H9 (cell line): ENCODE results near the gene STARD4. TPM values are rescaled to one million over a fixed set of nuclear protein-coding genes. Genes with fewer than 3 reads are reported as not detected.

Experiments used
- DNase-seq: peaks from one replicate; pipeline ENCODE4 v3.0.0-alpha.2; 2017
- H2AFZ ChIP-seq: one replicate; pipeline ENCODE4 v1.6.1; 2013; ENCODE audit warnings: mild to moderate bottlenecking, low read length, control low read depth, moderate library complexity
- H2AK5ac ChIP-seq: 2 replicates; pipeline ENCODE4 v1.6.1; 2013; ENCODE audit warnings: low read length, control low read depth, mixed read lengths; ENCODE audit not compliant: insufficient read length
- H2BK120ac ChIP-seq: one replicate; pipeline ENCODE4 v1.6.1; 2013; ENCODE audit warnings: low read depth, mild to moderate bottlenecking, low read length, control low read depth, inconsistent platforms; ENCODE audit not compliant: poor library complexity, severe bottlenecking
- H2BK12ac ChIP-seq: 2 replicates; pipeline ENCODE4 v1.6.1; 2013; ENCODE audit warnings: low read length, control low read depth, mixed read lengths, low read depth; ENCODE audit not compliant: insufficient read length
- H2BK15ac ChIP-seq: 2 replicates; pipeline ENCODE4 v1.6.1; 2013; ENCODE audit warnings: low read depth, low read length, control low read depth
- H2BK20ac ChIP-seq: one replicate; pipeline ENCODE4 v1.6.1; 2013; ENCODE audit warnings: low read depth, mild to moderate bottlenecking, low read length, control low read depth, inconsistent platforms; ENCODE audit not compliant: poor library complexity, severe bottlenecking
- H2BK5ac ChIP-seq: 2 replicates; pipeline ENCODE4 v1.6.1; 2013; ENCODE audit warnings: low read length, control low read depth, mixed read lengths; ENCODE audit not compliant: insufficient read length
- H3K14ac ChIP-seq: 2 replicates; pipeline ENCODE4 v1.6.1; 2013; ENCODE audit warnings: low read length, control low read depth; ENCODE audit not compliant: insufficient read depth
- H3K18ac ChIP-seq: 2 replicates; pipeline ENCODE4 v1.6.1; 2013; ENCODE audit warnings: low read depth, mild to moderate bottlenecking, mixed read lengths, low read length, control low read depth; ENCODE audit not compliant: insufficient read length
- H3K23ac ChIP-seq: 2 replicates; pipeline ENCODE4 v1.6.1; 2013; ENCODE audit warnings: low read length, control low read depth, mixed read lengths, low read depth; ENCODE audit not compliant: insufficient read length
- H3K23me2 ChIP-seq: 2 replicates; pipeline ENCODE4 v1.6.1; 2013; ENCODE audit warnings: low read depth, mild to moderate bottlenecking, mixed read lengths, low read length, control low read depth; ENCODE audit not compliant: insufficient read length, poor library complexity, severe bottlenecking
- H3K27ac ChIP-seq: 2 replicates; pipeline ENCODE4 v1.5.1; 2013; ENCODE audit warnings: low read length, control low read depth, mixed read lengths, low read depth; ENCODE audit not compliant: insufficient read length
- H3K27me3 ChIP-seq: 2 replicates; pipeline ENCODE4 v1.6.1; 2013; ENCODE audit warnings: low read length, control low read depth, inconsistent platforms; ENCODE audit not compliant: insufficient read depth
- H3K4ac ChIP-seq: 2 replicates; pipeline ENCODE4 v1.6.1; 2013; ENCODE audit warnings: low read depth, mild to moderate bottlenecking, control low read depth, inconsistent platforms, low read length, moderate library complexity
- H3K4me1 ChIP-seq: 2 replicates; pipeline ENCODE4 v1.6.1; 2013; ENCODE audit warnings: low read length, control low read depth, inconsistent platforms; ENCODE audit not compliant: insufficient read depth
- H3K4me2 ChIP-seq: 2 replicates; pipeline ENCODE4 v1.6.1; 2013; ENCODE audit warnings: low read length, control low read depth, mixed read lengths; ENCODE audit not compliant: insufficient read length, insufficient read depth
- H3K56ac ChIP-seq: 2 replicates; pipeline ENCODE4 v1.6.1; 2013; ENCODE audit warnings: low read depth, mild to moderate bottlenecking, mixed read lengths, low read length, control low read depth; ENCODE audit not compliant: insufficient read length
- H3K79me1 ChIP-seq: 2 replicates; pipeline ENCODE4 v1.6.1; 2013; ENCODE audit warnings: low read depth, mild to moderate bottlenecking, moderate library complexity, low read length, control low read depth, inconsistent platforms; ENCODE audit not compliant: insufficient read depth, poor library complexity, severe bottlenecking
- H3K79me2 ChIP-seq: 2 replicates; pipeline ENCODE4 v1.6.1; 2013; ENCODE audit warnings: low read length, control low read depth, inconsistent platforms; ENCODE audit not compliant: insufficient read depth
- H3K9ac ChIP-seq: 2 replicates; pipeline ENCODE4 v1.6.1; 2013; ENCODE audit warnings: low read length, control low read depth, mixed read lengths; ENCODE audit not compliant: insufficient read length; ENCODE audit errors: extremely low read depth
- H3K9me3 ChIP-seq: one replicate; pipeline ENCODE4 v1.6.1; 2013; ENCODE audit warnings: low read depth, low read length, inconsistent platforms; ENCODE audit not compliant: control insufficient read depth
- H3T11ph ChIP-seq: one replicate; pipeline ENCODE4 v1.6.1; 2013; ENCODE audit warnings: mild to moderate bottlenecking, low read length, control low read depth, inconsistent platforms
- H4K20me1 ChIP-seq: one replicate; pipeline ENCODE4 v1.6.1; 2013; ENCODE audit not compliant: control insufficient read depth, insufficient read length, insufficient read depth
- H4K5ac ChIP-seq: 2 replicates; pipeline ENCODE4 v1.6.1; 2013; ENCODE audit warnings: low read depth, mild to moderate bottlenecking, mixed read lengths, low read length, control low read depth; ENCODE audit not compliant: insufficient read length
- H4K8ac ChIP-seq: replicated peaks from 2 replicates; pipeline ENCODE4 v1.6.1; 2013; ENCODE audit warnings: low read length, control low read depth, mixed read lengths, low read depth; ENCODE audit not compliant: insufficient read length
- H4K91ac ChIP-seq: 2 replicates; pipeline ENCODE4 v1.6.1; 2013; ENCODE audit warnings: low read depth, mild to moderate bottlenecking, moderate library complexity, mixed read lengths, low read length, control low read depth; ENCODE audit not compliant: insufficient read length
- H3K27ac Mint-ChIP-seq, 3 experiments: 2 replicates in 2 of 3; 3 replicates in 1 of 3; pipeline ENCODE4 v1.8.0; 2020 to 2021; ENCODE audit warnings: mixed read lengths in 3 of 3, mild to moderate bottlenecking in 1 of 3, moderate library complexity in 1 of 3
- H3K27me3 Mint-ChIP-seq: 2 replicates; pipeline ENCODE4 v1.8.0; 2021; ENCODE audit warnings: low read depth, mild to moderate bottlenecking, moderate library complexity, mixed read lengths
- H3K36me3 Mint-ChIP-seq, 3 experiments: 2 replicates in 2 of 3; 3 replicates in 1 of 3; pipeline ENCODE4 v1.8.0; 2020 to 2021; ENCODE audit warnings: low read depth in 3 of 3, mixed read lengths in 3 of 3; ENCODE audit not compliant: insufficient read depth in 1 of 3
- H3K4me1 Mint-ChIP-seq, 2 experiments: 2 replicates each; pipeline ENCODE4 v1.8.0; 2020; ENCODE audit warnings: mixed read lengths in 2 of 2
- H3K4me3 Mint-ChIP-seq, 2 experiments: 2 replicates in 1 of 2; 3 replicates in 1 of 2; pipeline ENCODE4 v1.8.0; 2020 to 2021; ENCODE audit warnings: mild to moderate bottlenecking in 2 of 2, mixed read lengths in 2 of 2, moderate library complexity in 1 of 2
- H3K9me3 Mint-ChIP-seq, 2 experiments: 2 replicates in 1 of 2; 3 replicates in 1 of 2; pipeline ENCODE4 v1.8.0; 2020; ENCODE audit warnings: mild to moderate bottlenecking in 2 of 2, mixed read lengths in 2 of 2, moderate library complexity in 1 of 2
- WGBS: extraction: QIAGEN DNeasy Blood & Tissue Kit; methylation state at CpG from one replicate; pipeline ENCODE4 v1.1.7; 2013; ENCODE audit warnings: missing lambda C conversion rate, low lambda C conversion rate, mixed read lengths; ENCODE audit not compliant: insufficient read length; ENCODE audit errors: extremely low coverage; 5-methylcytosine and 5-hydroxymethylcytosine counted together
- total RNA-seq: library from RNA; stranded (reverse); gene quantifications from 2 replicates; pipeline ENCODE4 v1.2.1, GENCODE V29; 2021
- TF ChIP-seq, protein P1 (sequence below): fragments of 200-600 bp; sonication (generic); conservative IDR thresholded peaks from 3 replicates; pipeline ENCODE4 v1.8.0; 2021; ENCODE audit warnings: antibody characterized with exemption, mild to moderate bottlenecking

The STARD4 gene
- total RNA-seq, 1 experiment from 2014 or later, result 28.7 TPM

DNA sequence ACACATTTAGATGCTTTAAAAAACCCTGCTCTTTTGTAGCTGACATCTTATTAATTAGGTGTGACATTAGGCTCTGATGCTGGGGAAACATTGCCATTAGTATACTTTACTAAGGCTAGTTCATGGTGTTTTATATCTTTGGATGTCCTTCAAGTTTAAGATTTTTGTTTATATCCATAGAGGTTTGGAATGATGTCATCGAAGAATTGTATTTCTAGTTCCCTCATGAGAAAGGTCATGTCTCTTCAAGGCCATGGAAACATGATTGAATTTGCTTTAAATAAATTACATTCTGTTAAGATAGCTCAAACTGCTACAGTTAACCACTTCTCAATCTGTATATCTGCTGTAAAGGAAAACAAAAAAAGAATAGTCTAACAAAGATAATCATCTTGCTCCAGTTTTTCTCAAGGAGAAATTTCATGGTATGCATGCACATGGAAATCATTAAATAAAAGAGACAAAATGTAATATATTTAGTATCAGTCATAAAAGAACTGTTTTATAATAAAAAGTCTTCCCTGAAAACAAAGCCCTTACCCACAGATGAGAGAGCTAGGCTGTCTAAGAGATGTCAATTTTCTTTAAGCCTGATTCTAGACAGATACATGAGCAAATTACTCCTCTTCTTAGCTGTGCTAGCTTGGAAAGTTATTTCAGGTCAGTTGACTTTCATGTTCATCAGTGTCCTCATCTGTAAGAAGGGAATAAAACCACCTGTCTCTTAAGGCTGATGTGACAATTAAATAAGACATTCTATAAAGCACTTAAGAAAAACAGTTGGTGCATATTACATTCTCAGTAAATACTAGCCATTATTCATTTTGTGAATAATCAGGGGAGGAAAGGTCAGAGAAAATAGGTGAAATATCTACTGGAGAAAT, 25.0 kb upstream of the STARD4 start:
- Histone ChIP-seq H2BK120ac (no peak overlapping the region), H3K79me1 (no peaks in the 10 kb centered on the region), H2AK5ac (no peak overlapping the region), H4K8ac (no peak overlapping the region), H3K23ac (no peak overlapping the region), H3K79me2 (no peaks in the 10 kb centered on the region), H3K4me1 (no peaks in the 10 kb centered on the region), H3T11ph (no peak overlapping the region), H3K23me2 (no peaks in the 10 kb centered on the region), H3K56ac (no peak overlapping the region), H3K4ac (no peak overlapping the region), H3K14ac (no peak overlapping the region), H2BK20ac (no peak overlapping the region), H3K9ac (no peak overlapping the region), H3K27me3 (no peaks in the 10 kb centered on the region), H4K5ac (no peak overlapping the region), H2BK12ac (no peak overlapping the region), H2BK15ac (no peak overlapping the region), H2BK5ac (no peak overlapping the region), H4K20me1 (no peaks in the 10 kb centered on the region), H4K91ac (no peak overlapping the region), H2AFZ (no peak overlapping the region), H3K18ac (no peak overlapping the region), H3K27ac (no peak overlapping the region), H3K9me3 (no peaks in the 10 kb centered on the region), H3K4me2 (no peak overlapping the region)
- no peak overlapping the region for H3K27ac Mint-ChIP-seq
- TF ChIP-seq, protein P1, sequence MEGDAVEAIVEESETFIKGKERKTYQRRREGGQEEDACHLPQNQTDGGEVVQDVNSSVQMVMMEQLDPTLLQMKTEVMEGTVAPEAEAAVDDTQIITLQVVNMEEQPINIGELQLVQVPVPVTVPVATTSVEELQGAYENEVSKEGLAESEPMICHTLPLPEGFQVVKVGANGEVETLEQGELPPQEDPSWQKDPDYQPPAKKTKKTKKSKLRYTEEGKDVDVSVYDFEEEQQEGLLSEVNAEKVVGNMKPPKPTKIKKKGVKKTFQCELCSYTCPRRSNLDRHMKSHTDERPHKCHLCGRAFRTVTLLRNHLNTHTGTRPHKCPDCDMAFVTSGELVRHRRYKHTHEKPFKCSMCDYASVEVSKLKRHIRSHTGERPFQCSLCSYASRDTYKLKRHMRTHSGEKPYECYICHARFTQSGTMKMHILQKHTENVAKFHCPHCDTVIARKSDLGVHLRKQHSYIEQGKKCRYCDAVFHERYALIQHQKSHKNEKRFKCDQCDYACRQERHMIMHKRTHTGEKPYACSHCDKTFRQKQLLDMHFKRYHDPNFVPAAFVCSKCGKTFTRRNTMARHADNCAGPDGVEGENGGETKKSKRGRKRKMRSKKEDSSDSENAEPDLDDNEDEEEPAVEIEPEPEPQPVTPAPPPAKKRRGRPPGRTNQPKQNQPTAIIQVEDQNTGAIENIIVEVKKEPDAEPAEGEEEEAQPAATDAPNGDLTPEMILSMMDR, result no peak
- peaks cover 0 to 3% of the 10 kb centered on the region in 2 experiments; a peak in 2 of 5 replicates for H3K9me3 Mint-ChIP-seq
- H3K4me3 Mint-ChIP-seq, result no peak overlapping the region
- no peaks in the 10 kb centered on the region for H3K4me1 Mint-ChIP-seq
- H3K36me3 Mint-ChIP-seq, result no peaks in the 10 kb centered on the region; a peak in 1 of 7 replicates
- DNase-seq, result no peak
- WGBS, result no CpG with 5 or more reads among the region's 1 CpG
- peaks cover 3% of the 10 kb centered on the region; the same call in 1 of the 2 replicates for H3K27me3 Mint-ChIP-seq
